ENCODE measurements around the gene GIMAP8.
A peak's percentile ranks its signal among the peaks of the same experiment; 100 is the strongest.
"Not testable (repeated sequence)": the region's sequence is repeated elsewhere in the genome, so short reads cannot be mapped to it uniquely, and the experiment has no call there.

Gene GIMAP8

DNA sequence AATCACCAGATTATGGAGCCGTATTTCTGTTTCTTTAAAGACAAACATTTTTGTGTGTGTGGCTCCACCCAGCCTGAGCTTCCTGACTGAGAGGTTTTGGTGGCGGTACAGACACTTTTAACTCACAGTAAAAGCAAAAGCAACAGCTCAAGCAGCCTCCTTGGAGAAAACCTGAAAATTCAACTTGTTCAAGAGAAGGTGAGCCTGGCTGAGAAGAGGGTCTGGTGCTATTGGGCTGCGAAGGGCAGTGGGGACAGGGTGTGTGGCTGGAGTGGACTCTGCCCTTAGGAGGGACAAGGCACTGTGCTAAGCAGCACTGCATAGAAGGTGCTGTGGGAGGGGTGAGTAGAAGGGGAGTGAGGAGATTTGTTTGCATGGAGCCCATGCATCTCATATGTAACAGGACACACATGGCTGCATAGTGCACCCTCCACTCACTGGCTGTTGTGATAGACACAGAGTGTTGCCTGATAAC lies 64.4 kb downstream of the GIMAP8 start, which contains the start of gene GIMAP7:
Gene GIMAP7, plus strand, starts transcription at position 125 of the 475 bp plus-strand sequence. CDS start 5,103 bp downstream, outside the sequence.
- DNase-seq (ENCODE audit: low read depth in 2 of 2), result peak in 1 of 2 donors; percentile 35

DNA sequence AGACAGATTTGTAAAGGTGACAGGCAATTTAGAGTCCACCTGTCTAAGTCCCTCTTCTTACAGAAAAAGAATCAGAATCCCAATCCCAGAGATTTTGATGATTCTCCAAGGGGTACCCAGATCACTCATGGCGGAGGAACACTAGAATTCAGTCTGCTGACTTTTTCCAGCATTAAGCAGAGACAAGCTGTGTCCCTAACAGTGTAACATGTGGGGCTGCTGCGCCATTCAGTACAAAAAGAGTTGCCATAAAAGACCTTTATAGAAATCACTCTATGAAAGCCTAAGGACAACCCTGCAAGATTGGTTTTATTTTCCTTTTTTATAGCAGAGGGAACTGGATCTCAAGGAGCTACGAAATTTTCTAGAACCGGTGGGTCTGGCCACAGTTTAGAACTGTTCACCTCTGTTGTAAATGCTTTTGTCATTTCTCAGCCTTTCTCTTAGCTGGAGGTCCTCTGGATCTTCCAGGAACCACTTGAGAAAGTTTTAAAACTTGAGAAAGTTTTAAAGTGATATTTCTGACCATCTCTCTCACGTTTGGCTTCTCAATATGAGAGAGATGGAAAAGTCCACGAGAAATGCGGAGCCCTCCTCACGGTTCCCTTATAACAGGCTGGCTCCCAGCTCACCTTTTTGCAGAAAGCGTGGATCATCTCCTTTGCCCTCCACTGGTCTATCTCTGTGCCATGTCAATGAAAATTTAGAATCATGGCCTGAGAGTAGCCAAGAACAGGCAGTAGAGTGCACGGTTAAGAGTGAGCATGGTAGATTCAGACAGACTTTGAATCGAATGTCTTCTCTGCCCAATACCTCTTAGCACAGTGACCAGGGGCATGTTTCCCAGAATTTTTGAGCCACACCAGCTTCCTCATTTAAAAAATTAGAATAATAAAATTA lies 65.1 kb downstream of the GIMAP8 start:
- DNase-seq (ENCODE audit: low read depth in 2 of 2), result no peak

DNA sequence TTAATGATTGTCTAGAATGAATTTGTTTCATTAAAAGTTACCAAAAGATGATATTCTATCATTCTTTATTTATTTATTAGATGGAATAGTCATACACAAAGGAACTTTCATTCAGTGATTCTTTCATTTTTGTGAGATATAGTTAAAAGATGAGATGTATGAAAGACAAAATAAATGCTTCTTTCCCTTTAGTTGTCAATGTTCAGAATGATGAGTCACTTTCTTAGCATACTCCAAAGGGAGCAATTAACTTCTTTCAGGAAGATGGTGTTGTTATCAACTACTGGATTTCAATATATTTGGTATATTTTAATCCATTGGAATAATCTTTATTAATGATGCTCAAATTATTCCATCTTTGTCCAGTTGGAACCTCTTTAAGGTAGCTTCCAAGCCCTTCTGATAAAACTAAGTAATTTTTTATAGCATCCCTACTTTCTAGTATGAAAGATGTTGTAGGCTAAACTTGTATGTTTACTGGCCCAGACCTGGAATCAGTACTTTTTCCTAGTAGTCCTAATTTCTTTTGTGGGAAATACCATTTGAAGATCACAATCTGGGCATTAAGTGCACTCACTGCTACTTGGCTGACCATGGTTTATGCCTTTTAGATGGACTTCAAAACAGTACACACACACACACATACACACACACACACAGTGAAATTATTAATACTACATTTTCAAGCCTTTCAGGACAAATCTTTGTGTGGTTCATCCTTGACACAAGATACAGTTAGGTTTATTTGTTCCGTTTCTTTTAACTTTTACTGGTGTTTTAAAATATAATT lies 66.7 kb downstream of the GIMAP8 start:
- DNase-seq (ENCODE audit: low read depth in 2 of 2), result no peak

DNA sequence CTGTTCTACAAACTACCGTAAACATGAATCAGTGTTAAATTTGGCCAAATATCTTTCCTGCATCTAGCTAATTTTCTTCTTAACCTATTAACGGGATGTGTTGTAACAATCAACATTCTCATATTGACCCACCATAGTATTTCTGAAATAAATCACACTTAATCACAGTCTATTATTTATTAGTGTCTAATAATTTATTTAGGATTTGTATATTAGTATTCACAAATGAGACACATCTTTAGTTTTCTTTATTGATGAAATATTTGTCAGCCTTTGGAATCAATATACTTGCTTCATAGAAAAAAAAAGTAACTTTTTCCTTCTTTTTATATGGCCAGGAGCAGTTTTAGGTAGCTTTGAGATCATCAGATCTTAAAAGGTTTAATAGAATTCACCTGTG lies 68.9 kb downstream of the GIMAP8 start:
- DNase-seq (ENCODE audit: low read depth in 2 of 2), result no peak

DNA sequence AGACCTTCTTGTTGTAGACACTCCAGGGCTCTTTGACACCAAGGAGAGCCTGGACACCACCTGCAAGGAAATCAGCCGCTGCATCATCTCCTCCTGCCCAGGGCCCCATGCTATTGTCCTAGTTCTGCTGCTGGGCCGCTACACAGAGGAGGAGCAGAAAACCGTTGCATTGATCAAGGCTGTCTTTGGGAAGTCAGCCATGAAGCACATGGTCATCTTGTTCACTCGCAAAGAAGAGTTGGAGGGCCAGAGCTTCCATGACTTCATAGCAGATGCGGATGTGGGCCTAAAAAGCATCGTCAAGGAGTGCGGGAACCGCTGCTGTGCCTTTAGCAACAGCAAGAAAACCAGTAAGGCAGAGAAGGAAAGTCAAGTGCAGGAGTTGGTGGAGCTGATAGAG lies 69.7 kb downstream of the GIMAP8 start:
- DNase-seq (ENCODE audit: low read depth in 2 of 2), result no peak

DNA sequence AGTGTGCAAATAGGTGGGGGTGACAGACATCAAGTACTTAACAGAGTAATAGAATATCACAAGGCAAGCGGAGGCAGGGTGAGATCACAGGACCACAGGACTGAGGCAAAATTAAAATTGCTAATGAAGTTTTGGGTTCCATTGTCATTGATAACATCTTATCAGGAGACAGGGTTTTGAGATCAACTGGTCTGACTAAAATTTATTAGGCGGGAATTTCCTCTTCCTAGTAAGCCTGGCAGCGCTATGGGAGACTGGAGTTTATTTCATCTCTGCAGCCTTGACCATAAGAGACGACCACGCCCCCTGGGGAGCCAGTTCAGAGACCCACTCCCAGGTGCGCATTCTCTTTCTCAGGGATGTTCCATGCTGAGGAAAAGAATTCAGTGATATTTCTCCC lies 72.5 kb downstream of the GIMAP8 start:
- not testable (repeated sequence) for DNase-seq (ENCODE audit: low read depth in 2 of 2)

DNA sequence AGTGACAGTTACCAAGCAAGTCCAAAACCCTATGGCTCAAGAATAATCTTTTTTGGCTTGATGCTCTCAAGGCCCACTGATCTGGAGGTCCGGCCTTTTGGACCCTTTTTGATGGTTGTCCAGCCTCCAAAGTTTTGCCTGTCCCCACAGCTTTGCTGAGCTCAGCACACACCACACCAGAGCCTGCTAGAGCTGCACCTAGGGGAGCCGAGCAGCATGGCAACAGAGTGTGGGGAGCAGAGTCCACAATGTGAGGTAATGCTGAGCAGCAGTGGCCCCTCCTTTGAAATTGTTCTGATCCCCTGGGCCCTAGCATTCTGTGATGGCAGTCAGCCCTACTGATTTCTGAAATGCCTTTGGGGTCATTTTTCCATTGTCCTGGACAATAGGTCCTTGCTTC lies 73.6 kb downstream of the GIMAP8 start:
- no peak for DNase-seq (ENCODE audit: low read depth in 2 of 2)

All from stimulated activated CD4-positive, alpha-beta T cell treated with anti-CD3 and anti-CD28 coated beads, Interleukin-15, amount 100 ng/mL, for 48 hours (primary cell).